GM19025 (cell line): ENCODE measurements around the gene SSR1.

Experiments
- ATAC-seq: cut with Tn5 transposase; IDR thresholded peaks from one replicate; pipeline ENCODE4 v1.9.1; 2021; ENCODE audit warnings: mild to moderate bottlenecking, low read depth, moderate library complexity; ENCODE audit not compliant: unreplicated experiment

The SSR1 gene

DNA sequence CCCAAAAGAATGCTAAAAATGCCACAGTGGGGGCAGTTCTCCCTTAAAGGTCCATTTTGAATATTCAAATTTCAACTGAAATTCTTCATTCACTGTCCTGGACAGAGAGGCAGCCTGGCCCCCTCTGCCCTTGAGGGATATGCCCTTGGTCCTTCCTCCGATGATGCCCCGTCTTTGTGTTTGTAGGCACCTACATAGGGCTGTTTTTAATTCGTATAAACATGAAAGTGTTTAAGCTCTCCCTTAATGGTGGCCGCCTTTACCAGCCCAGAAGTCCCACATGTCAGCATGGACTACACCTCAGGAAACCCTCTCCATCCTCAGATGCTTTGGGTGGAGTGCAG is 70.2 kb downstream of the SSR1 start:
- ATAC-seq = no peak

DNA sequence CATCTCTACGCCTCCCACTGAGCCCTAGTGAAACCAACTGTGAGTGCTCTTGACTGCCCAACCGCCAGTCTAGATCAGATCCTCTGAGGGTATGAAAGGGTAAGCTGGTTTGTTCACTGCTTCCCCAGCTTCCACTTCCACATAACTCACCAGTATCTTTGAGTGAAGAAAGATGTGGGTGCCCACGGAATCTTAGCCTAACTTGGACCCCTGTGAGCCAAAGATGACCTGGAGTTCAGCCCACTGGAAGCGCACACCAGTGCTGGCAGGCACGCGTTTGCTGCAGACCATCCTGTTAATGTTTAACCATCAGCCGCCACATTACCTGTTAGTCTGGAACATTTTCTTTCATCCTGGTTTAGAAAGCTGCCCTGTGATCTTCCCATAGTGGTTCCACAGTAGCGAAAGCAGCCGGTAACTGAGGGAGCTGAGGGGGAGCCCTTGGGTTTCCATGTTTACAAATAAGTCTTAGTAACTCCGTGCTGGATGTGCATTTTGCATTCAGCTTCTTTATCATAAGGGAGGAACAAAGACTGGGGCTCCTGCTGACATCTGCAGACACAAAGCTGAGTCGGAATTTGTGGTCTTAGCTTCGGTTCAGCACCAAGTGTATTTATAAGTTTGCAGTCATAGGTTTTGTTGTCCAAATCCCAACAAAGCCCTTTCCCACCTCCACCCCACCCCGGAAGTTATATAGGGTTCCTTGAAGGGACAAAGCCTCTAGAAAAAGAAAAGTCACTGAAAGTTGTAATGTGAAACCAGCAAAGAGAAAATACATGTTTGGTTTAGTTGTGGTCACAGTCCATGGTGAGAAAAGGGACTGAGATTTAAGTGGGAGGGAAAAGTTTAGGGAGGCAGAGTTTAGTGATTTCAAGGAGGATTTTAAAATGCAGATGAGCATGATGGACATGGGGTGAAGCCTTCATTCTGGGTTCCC is 71.0 kb downstream of the SSR1 start:
- ATAC-seq = no peak

DNA sequence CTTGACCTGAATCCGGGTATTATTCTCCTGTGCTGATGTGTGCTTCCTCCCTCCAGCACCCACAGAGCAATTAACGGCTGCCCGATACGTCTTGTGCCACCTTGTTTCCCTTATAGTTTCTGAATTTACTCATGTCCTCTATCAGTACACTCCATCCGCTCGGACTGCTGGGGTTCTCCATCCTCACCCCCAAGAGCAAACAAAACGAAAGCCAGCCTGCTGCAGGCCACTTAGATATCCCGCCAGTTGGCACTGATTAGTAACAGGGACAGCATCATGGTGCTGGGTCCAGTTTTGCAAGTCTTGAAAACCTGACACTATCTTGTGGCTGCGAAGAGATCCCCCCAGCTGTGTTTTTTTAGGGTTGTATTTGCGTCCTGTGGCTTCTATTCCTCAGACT is 71.8 kb downstream of the SSR1 start:
- no peak for ATAC-seq

DNA sequence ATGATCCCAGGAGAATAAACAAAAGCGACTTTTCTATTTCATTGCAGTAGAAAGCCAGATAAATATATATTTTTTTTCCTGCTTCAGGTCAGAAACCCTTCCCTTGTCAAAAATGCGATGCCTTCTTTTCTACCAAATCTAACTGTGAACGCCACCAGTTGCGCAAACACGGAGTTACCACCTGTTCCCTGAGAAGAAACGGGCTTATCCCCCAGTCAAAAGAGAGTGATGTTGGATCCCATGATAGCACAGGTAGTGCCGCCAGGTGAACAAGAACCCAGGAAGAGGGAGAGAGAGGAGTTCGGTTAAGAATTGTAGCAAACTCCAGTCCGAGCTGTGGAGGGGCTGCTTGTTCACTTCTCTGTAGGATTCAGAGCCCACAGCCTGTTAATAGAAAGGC is 72.6 kb downstream of the SSR1 start:
- ATAC-seq = no peak

DNA sequence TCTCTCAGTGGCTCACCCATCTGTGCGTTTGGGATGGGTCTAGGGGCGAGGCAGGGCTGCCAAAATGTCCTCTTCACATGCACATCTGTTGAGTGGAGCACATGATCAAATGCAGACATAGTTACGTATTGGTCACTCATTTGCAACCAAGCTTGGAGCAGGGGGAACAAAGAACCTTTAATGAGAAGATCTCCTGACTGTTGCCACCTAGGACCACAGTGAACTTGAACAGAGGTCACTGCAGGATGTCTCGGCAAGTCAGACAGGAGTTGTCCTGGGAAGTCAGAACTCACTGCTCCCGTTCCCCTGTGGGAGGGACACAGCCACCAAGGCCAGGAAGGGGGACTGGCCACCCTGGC is 73.4 kb downstream of the SSR1 start:
- ATAC-seq = no peak

DNA sequence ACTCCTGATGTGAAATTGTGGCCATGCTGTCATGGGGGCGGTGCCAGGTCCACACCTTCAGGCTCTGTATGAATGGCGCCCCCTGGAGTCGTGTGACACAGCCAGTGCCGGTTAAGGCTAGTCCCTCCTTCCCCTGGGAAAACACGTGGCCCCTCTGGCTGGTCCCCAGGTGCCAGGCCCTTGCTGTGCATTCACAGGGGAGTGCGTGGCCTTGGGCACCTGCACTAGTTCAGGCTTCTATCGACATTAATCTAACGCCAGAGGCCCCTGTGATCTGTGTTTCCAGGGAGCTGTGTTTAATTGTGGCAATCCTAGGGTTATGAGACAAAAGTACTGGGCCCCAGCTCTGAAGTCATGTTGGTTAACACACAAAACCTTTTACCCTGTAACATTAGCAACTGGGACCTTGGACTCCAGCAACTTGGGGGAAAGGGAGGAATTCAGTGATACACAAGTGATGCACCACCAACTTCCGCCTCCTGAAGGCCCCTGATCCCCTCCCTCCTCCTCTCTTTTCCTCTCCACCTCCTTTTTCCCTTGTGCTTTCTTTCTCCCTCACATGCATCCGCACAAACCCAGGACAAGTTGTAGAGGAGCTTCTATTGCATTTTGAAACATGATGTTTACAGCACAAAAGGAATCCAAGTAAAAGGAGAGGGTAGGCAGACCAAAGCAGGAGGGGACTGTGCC is 74.0 kb downstream of the SSR1 start:
- ATAC-seq = peak; percentile 51

DNA sequence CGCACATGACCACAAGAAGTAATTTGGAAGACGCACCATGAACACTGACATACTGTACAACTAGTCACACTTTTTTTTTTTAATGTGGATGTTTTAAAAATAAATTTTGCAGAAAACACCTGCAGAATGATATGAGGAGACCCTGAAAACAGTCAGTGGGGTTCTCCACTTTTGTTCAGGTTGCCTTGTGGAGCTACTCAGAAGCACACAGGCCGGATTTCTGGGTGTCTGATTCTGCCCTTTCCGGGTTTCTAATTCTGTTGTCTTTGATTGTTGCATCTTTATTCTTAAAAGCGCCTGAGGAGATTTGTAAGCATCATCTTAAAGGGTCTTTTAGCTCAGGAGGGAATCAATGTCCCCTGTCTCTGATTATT is 74.5 kb downstream of the SSR1 start:
- ATAC-seq = no peak

DNA sequence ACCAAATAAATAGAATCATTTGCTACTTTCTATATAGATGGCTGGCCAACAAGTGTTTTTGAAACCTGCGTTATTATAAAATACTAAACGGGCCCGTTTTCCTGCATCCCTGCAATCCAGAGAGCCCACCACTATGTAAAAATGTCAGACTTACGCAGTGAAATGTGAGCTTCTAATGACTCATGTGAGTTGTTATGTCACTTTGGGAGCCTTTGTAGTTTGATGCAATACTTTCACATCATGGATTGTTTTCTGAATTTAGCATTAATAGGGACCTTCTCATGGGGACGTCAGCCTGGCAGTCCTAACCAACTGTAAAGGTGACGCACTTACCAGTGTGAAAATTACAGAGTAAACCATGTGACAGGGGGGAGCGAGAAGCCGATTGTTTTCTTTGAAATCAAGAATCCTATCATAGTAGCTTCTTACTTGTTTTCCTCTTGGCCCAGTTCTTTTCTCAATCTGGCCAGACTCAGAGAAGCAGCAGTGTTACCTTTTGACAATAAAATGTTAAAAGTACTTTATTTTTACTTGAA is 75.3 kb downstream of the SSR1 start:
- ATAC-seq = no peak

DNA sequence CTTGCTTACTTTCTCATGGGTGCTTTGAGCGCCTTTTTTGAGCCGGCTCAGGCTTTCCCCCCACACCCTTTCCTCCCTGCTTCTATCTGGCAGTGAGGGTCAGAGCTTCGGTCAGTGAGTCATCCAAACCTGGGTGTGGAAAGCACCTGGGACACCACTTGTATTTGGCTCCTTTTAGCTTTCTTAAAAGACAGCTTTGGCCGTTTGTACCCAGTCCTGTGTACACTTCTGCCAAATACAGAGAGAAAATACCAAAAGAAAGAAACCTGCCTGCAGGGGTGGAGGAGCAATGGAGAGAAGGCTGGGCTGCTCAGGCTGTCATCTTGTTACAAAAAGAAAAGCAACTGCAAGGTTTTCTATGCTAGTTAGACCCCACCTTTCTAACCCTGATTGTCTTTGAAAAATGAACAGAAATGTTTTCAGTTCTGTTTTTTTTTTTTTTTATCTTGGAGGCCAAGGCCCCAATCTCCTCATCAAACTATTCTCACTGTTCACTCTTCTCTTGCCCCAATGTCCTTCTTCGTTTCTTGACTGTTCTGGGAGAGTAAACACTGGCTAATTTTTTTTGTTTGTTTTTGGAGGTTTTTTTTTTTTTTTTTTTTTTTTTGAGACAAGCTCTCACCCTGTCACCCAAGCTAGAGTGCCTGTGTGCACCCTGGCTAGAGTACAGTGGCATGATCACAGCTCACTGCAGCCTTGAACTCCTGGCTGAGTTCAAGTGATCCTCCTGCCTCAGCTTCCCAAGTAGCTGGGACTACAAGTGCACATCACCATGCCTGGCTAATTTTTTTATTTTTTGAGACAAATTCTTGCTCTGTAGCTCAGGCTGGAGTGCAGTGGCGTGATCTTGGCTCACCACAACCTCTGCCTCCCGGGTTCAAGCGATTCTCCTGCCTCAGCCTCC is 76.4 kb downstream of the SSR1 start:
- peak; percentile 67 for ATAC-seq

DNA sequence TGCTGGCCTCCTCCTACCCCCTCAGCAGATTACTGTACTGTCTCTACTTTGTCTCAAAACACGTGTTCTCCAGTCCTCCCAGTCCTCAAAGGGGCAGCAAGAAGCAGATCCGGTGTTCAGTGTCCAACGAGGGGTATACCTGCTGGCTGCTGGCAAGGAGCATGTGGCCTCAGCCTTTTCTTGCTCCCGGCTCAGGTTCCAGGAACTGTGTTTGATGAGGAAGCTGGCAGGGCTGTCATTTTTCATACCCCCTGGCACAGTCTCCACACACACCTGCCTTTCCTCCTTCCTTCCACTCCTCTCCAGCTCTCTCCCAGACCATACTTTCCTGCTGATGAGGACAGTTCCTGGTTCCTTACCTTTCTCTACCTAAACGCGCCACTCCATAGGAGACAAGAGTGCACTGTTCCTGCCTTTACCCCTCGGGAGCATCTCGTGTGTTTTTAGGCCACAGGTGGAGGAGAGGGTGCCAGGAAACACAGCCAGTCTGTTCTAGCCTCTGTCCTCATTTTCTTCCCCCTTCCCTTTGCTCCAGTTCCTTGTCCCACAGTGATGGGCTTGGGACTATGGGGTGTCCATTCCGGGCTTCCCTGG is 77.2 kb downstream of the SSR1 start:
- ATAC-seq = no peak

DNA sequence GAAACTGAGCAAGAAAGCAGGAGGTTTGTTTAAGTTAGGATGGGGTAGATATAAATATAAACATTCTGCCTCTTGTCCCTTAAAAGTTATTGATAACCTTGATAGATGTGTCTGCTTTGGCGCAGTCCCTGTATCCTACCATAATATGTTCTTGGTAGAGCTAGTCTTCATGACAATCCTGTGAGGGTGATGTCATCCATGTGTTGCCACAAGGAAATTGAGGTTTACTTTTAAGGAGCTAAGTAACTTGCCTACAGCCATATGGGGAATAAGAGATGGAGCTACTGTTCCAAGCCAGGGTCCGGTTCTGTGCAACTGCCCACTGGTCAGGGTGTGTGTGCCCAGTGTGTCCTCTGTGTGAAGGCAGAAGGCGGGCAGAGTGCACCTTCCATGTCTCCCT is 78.5 kb downstream of the SSR1 start:
- no peak for ATAC-seq

DNA sequence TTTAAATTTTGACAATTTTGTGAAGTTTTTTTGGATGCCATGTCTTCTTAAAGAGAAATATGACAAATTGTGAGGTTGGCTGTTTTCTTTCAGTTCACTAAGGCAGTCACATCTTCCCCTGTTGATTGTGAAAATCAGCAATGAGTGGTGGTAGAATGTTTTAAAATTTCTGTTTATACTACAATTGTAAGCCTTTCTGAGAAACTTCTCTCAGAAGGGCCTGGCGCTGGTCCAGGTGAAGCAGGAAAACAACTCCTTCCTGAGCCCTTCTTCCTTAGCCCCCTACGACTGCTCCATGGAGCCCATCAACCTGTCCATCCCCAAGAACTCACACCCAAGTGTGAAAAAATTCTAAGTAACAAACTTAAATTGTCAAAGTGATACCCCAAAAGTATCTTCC is 80.6 kb downstream of the SSR1 start:
- ATAC-seq = no peak

DNA sequence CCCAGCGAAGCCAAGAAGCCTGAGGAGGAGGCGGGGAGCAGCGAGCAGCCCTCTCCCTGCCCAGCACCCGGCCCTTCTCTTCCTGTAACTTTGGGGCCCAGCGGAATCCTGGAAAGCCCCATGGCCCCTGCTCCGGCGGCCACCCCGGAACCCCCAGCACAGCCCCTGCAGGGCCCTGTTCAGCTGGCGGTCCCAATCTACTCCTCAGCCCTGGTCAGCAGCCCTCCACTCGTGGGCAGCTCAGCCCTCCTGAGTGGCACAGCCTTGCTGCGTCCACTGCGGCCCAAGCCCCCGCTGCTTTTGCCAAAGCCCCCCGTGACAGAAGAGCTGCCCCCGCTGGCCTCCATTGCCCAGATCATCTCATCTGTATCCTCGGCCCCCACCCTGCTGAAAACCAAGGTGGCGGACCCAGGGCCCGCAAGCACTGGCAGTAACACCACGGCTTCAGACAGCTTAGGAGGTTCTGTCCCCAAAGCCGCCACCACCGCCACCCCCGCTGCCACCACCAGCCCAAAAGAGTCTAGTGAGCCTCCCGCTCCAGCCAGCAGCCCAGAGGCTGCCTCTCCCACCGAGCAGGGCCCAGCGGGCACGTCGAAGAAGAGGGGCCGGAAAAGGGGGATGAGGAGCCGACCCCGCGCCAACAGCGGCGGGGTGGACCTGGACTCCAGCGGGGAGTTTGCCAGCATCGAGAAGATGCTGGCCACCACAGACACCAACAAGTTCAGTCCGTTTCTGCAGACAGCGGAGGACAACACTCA is 81.9 kb downstream of the SSR1 start:
- ATAC-seq = no peak

DNA sequence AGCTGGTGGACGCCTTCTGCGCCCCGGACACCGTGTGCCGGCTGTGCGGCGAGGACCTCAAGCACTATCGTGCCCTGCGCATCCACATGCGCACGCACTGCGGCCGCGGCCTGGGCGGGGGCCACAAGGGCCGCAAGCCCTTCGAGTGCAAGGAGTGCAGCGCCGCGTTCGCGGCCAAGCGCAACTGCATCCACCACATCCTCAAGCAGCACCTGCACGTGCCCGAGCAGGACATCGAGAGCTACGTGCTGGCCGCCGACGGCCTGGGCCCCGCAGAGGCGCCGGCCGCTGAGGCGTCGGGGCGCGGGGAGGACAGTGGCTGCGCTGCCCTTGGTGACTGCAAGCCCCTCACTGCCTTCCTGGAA is 82.7 kb downstream of the SSR1 start:
- ATAC-seq = no peak

DNA sequence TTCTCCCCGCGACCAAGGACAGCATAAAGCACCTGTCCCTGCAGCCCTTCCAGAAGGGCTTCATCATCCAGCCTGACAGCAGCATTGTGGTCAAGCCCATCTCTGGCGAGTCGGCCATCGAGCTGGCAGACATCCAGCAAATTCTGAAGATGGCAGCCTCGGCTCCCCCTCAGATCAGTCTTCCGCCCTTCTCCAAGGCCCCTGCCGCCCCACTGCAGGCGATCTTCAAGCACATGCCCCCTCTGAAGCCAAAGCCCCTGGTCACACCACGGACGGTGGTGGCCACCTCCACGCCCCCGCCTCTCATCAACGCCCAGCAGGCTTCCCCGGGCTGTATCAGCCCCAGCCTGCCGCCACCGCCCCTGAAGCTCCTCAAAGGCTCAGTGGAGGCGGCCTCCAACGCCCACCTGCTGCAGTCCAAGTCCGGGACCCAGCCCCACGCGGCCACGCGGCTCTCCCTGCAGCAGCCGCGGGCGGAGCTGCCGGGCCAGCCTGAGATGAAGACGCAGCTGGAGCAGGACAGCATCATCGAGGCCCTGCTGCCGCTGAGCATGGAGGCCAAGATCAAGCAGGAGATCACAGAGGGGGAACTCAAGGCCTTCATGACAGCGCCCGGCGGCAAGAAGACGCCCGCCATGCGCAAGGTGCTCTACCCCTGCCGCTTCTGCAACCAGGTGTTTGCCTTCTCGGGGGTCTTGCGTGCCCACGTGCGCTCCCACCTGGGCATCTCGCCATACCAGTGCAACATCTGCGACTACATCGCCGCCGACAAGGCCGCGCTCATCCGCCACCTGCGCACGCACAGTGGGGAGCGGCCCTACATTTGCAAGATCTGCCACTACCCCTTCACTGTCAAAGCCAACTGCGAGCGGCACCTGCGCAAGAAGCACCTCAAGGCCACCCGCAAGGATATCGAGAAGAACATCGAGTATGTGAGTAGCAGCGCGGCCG is 83.3 kb downstream of the SSR1 start:
- ATAC-seq = no peak

DNA sequence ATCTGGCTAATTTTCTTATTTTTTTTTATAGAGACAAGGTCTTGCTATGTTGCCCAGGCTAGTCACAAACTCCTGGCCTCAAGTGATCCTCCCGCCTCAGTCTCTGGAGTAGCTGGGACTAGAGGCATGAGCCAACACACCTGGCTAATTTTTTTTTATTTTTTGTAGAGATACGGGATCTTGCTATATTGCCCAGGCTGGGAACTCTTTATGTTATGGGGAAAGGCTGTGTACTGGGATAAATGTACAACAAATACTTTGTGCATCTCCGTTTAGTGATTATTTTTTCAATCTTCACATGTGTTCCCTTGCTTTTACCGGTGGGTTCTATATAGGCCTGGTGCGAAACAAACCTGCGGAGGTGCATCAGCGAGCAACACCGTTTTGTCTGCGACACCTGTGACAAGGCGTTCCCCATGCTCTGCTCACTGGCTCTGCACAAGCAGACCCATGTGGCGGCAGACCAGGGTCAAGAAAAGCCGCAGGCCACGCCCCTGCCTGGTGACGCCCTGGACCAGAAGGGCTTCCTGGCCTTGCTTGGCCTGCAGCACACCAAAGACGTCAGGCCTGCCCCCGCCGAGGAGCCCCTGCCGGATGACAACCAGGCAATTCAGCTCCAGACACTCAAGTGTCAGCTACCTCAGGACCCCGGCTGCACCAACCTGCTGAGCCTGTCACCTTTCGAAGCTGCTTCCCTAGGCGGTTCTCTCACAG is 84.2 kb downstream of the SSR1 start:
- ATAC-seq = no peak

DNA sequence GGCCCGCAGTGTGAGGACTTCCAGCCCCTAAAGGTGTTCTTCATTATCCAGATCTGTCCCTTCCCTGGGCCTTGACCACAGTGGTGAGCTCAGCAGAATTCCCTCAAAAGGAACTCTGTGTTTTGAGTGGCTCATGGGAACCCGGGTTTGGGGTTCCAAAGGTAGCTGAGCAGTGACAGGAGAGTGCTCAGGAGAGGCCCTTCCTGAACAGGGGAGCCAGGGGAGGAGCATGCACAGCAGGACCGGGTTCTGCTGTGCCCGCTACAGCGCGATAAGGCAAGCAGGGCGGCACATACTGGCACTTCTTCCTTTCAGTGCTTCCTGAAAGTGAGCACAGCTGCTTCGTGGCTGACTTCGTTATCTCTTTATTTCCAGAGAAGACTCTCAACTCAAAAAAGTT is 88.3 kb downstream of the SSR1 start:
- no peak for ATAC-seq

DNA sequence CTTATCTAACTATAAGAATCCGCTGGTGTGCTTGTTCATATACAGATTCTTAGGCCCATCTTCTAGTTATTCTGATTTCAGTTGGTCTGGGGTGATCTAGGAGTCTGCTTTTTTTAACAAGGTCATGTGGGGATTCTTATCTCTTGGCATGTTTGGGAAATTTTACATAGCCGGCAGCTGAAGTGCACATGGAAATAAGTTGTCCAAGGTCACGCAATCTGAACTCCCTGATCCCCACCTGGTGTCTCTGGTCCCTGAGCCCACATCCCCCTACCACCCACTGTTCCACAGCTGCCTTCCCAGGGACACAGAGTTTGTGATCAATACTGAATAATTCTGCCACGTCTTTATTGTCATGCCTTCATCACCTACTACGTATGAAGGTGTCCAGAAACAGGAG is 90.8 kb downstream of the SSR1 start:
- ATAC-seq = no peak
